Neural progenitor cell (in vitro differentiated cells): ENCODE data around the gene KAZN. TPM values are rescaled to one million over a fixed set of nuclear protein-coding genes. Genes with fewer than 3 reads are reported as not detected.

Experiments used
- DNase-seq: peaks from one replicate; pipeline ENCODE4 v3.0.0-alpha.2; 2016; ENCODE audit warnings: low spot score
- H2AFZ ChIP-seq: fragments of 200-600 bp; sonication (generic); replicated peaks from 2 replicates; pipeline ENCODE4 v1.6.1; 2016; ENCODE audit warnings: antibody characterized with exemption
- H3F3A ChIP-seq: fragments of 200-600 bp; sonication (generic); 2 replicates; pipeline ENCODE4 v1.6.1; 2016; ENCODE audit warnings: antibody characterized with exemption, low read depth
- H3K27ac ChIP-seq: fragments of 200-600 bp; sonication (generic); 2 replicates; pipeline ENCODE4 v1.5.1; 2016; ENCODE audit warnings: mild to moderate bottlenecking
- H3K27me3 ChIP-seq: fragments of 200-600 bp; sonication (generic); 2 replicates; pipeline ENCODE4 v1.6.1; 2016; ENCODE audit warnings: mild to moderate bottlenecking, moderate library complexity
- H3K36me3 ChIP-seq: fragments of 200-600 bp; sonication (generic); 2 replicates; pipeline ENCODE4 v1.5.1; 2016
- H3K4me1 ChIP-seq: fragments of 200-600 bp; sonication (generic); 2 replicates; pipeline ENCODE4 v1.6.1; 2016; ENCODE audit warnings: mixed run types
- H3K4me2 ChIP-seq: fragments of 200-600 bp; sonication (generic); 2 replicates; pipeline ENCODE4 v1.6.1; 2016
- H3K4me3 ChIP-seq: fragments of 200-600 bp; sonication (generic); 2 replicates; pipeline ENCODE4 v1.5.1; 2016
- H3K79me2 ChIP-seq: fragments of 200-600 bp; sonication (generic); 2 replicates; pipeline ENCODE4 v1.6.1; 2016; ENCODE audit warnings: low read depth
- H3K9ac ChIP-seq: fragments of 200-600 bp; sonication (generic); 2 replicates; pipeline ENCODE4 v1.6.1; 2016
- H3K9me3 ChIP-seq: fragments of 200-600 bp; sonication (generic); 2 replicates; pipeline ENCODE4 v1.5.1; 2016; ENCODE audit warnings: low read depth
- H4K20me1 ChIP-seq: fragments of 200-600 bp; sonication (generic); 2 replicates; pipeline ENCODE4 v1.6.1; 2016; ENCODE audit warnings: low read depth
- H3K27ac Mint-ChIP-seq: 3 replicates; pipeline ENCODE4 v1.8.0; 2021; ENCODE audit warnings: mixed read lengths
- H3K27me3 Mint-ChIP-seq: 2 replicates; pipeline ENCODE4 v1.8.0; 2022; ENCODE audit warnings: low read depth, mild to moderate bottlenecking, inconsistent platforms, moderate library complexity, mixed read lengths; ENCODE audit not compliant: insufficient read depth
- H3K36me3 Mint-ChIP-seq: 3 replicates; pipeline ENCODE4 v1.8.0; 2021; ENCODE audit warnings: mixed read lengths
- H3K4me1 Mint-ChIP-seq: 3 replicates; pipeline ENCODE4 v1.8.0; 2021; ENCODE audit warnings: mixed read lengths
- H3K4me3 Mint-ChIP-seq: 3 replicates; pipeline ENCODE4 v1.8.0; 2021; ENCODE audit warnings: mild to moderate bottlenecking, moderate library complexity, mixed read lengths
- H3K9me3 Mint-ChIP-seq: 3 replicates; pipeline ENCODE4 v1.8.0; 2020; ENCODE audit warnings: mixed read lengths
- EZH2 ChIP-seq: fragments of 200-600 bp; sonication (generic); IDR thresholded peaks from 2 replicates; pipeline ENCODE4 v1.6.1; 2017; ENCODE audit warnings: antibody characterized with exemption, mild to moderate bottlenecking, moderate library complexity
- EZH2phosphoT487 ChIP-seq: fragments of 200-600 bp; sonication (generic); IDR thresholded peaks from 2 replicates; pipeline ENCODE4 v1.6.1; 2017; ENCODE audit warnings: antibody characterized with exemption
- total RNA-seq: library from RNA; depleted of rRNA; stranded (reverse); fragments of >200 nt; gene quantifications from 2 replicates; pipeline ENCODE4 v1.2.3, GENCODE V29; 2015; ENCODE audit warnings: low replicate concordance
- TF ChIP-seq, protein P1 (sequence below): fragments of 200-600 bp; sonication (generic); IDR thresholded peaks from 2 replicates; pipeline ENCODE4 v1.5.1; 2017; ENCODE audit warnings: antibody characterized with exemption, mild to moderate bottlenecking

KAZN gene
- total RNA-seq, 1 donor from 2014 or later = 6.1 TPM

DNA sequence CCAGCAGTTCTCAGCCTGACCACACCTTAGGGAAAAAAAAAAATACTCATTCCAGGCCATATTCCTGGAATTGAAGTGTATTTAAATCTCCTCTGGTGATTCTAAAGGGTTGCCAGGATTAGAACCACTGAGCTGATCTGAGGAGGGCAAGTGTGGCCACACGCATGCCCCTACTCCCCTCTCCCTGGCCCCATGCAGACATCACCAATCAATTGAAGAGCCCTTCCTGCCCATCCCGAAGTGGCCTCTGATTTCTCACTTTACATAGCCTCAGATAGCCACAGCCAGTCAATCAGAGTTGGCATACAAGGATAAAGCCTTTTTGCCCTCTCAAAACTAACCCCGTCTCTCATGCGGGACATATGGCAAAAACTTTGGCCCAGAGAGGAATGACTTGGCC is 470.5 kb downstream of the KAZN start:
- no peak overlapping the region for H3K4me3 ChIP-seq
- H3K4me3 Mint-ChIP-seq = no peak overlapping the region
- no peak for DNase-seq
- H3K27ac Mint-ChIP-seq = no peak overlapping the region
- no peaks in the 10 kb centered on the region for H3K79me2 ChIP-seq
- H3K4me1 Mint-ChIP-seq = peaks cover 2% of the 10 kb centered on the region
- no peaks in the 10 kb centered on the region for H3K27me3 ChIP-seq
- H3K36me3 Mint-ChIP-seq = peaks cover 10% of the 10 kb centered on the region
- H3K4me1 ChIP-seq = no peaks in the 10 kb centered on the region
- H3K27ac ChIP-seq = no peak overlapping the region
- H3K27me3 Mint-ChIP-seq = no peaks in the 10 kb centered on the region
- TF ChIP-seq EZH2 = no peak
- TF ChIP-seq, protein P1, sequence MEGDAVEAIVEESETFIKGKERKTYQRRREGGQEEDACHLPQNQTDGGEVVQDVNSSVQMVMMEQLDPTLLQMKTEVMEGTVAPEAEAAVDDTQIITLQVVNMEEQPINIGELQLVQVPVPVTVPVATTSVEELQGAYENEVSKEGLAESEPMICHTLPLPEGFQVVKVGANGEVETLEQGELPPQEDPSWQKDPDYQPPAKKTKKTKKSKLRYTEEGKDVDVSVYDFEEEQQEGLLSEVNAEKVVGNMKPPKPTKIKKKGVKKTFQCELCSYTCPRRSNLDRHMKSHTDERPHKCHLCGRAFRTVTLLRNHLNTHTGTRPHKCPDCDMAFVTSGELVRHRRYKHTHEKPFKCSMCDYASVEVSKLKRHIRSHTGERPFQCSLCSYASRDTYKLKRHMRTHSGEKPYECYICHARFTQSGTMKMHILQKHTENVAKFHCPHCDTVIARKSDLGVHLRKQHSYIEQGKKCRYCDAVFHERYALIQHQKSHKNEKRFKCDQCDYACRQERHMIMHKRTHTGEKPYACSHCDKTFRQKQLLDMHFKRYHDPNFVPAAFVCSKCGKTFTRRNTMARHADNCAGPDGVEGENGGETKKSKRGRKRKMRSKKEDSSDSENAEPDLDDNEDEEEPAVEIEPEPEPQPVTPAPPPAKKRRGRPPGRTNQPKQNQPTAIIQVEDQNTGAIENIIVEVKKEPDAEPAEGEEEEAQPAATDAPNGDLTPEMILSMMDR = no peak
- TF ChIP-seq EZH2phosphoT487 = no peak
- no peaks in the 10 kb centered on the region for H3F3A ChIP-seq
- no peak overlapping the region for H2AFZ ChIP-seq
- H3K36me3 ChIP-seq = no peaks in the 10 kb centered on the region
- no peaks in the 10 kb centered on the region for H4K20me1 ChIP-seq
- no peak overlapping the region for H3K9ac ChIP-seq
- H3K4me2 ChIP-seq = no peak overlapping the region
- no peaks in the 10 kb centered on the region for H3K9me3 ChIP-seq
- no peaks in the 10 kb centered on the region for H3K9me3 Mint-ChIP-seq

DNA sequence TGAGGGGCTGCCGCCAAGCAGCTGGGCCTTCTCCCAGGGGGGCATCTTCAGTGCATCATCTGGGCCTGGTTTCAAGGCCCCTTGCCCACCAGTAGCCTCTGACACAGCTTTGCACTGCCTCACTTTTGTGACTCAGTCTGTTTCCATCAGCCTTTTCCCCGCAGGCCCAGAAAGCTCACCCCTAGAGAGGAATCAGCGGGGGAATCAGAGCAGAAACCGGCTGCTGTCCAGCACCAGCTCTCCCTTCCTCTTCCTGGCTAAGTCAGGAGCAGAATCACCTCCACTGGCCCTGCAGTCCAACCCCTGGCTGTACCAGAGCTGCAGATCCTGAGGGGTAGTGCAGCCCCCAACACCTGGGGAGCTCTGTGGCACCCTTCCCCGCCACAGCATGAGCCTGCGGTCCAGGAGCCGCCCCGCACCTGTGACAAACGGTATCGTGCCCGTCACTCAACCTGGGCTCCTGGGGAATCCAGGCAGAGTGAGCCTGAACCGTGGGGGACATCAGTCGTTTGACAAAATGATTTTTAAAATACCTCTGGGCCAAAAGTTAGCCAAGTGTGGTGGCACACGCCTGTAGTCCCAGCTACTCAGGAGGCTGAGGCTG is 471.8 kb downstream of the KAZN start:
- TF ChIP-seq EZH2 (no peak), EZH2phosphoT487 (no peak)
- TF ChIP-seq, protein P1 = no peak
- H3K27me3 Mint-ChIP-seq = no peaks in the 10 kb centered on the region
- Histone ChIP-seq H3K9ac (no peak overlapping the region), H3K36me3 (no peaks in the 10 kb centered on the region), H4K20me1 (no peaks in the 10 kb centered on the region), H3F3A (no peaks in the 10 kb centered on the region), H3K27ac (no peak overlapping the region), H3K27me3 (no peaks in the 10 kb centered on the region), H3K9me3 (no peaks in the 10 kb centered on the region), H3K4me3 (no peak overlapping the region), H2AFZ (no peak overlapping the region), H3K79me2 (no peaks in the 10 kb centered on the region), H3K4me2 (no peak overlapping the region), H3K4me1 (no peaks in the 10 kb centered on the region)
- H3K27ac Mint-ChIP-seq = no peak overlapping the region
- peaks cover 8% of the 10 kb centered on the region for H3K36me3 Mint-ChIP-seq
- DNase-seq = no peak
- no peaks in the 10 kb centered on the region for H3K9me3 Mint-ChIP-seq
- no peak overlapping the region for H3K4me3 Mint-ChIP-seq
- peaks cover 5% of the 10 kb centered on the region for H3K4me1 Mint-ChIP-seq

DNA sequence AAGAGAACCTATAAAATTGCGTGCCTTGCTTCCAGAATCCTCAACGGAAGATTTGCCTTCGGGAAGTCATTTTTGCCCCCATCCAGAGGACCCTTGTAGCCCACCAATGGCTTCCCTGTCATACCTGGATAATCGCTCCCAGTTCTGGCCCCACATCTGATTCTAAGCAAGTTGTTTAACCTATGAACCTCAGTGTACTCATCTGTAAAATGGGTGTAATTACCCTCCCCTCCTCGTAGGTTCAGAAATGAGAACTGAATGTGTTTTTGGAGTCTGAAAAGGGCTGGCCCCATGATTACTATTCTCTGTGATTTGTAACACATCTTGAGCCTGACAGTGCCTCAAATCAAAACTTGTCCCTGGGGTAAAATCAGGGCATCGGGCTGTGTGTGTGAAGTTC is 473.5 kb downstream of the KAZN start:
- no peaks in the 10 kb centered on the region for H3K9me3 ChIP-seq
- H3K4me3 ChIP-seq = no peak overlapping the region
- H3K27ac ChIP-seq = no peak overlapping the region
- H4K20me1 ChIP-seq = no peaks in the 10 kb centered on the region
- H3K27me3 ChIP-seq = no peaks in the 10 kb centered on the region
- no peaks in the 10 kb centered on the region for H3K36me3 ChIP-seq
- no peaks in the 10 kb centered on the region for H3K4me1 ChIP-seq
- no peaks in the 10 kb centered on the region for H3F3A ChIP-seq
- H2AFZ ChIP-seq = no peak overlapping the region
- TF ChIP-seq, protein P1 = no peak
- TF ChIP-seq EZH2phosphoT487 (no peak), EZH2 (no peak)
- H3K9me3 Mint-ChIP-seq = no peaks in the 10 kb centered on the region
- no peak overlapping the region for H3K27ac Mint-ChIP-seq
- no peaks in the 10 kb centered on the region for H3K79me2 ChIP-seq
- H3K36me3 Mint-ChIP-seq = peaks cover 3% of the 10 kb centered on the region
- H3K27me3 Mint-ChIP-seq = no peaks in the 10 kb centered on the region
- DNase-seq = no peak
- H3K4me3 Mint-ChIP-seq = no peak overlapping the region
- H3K4me1 Mint-ChIP-seq = peaks cover 5% of the 10 kb centered on the region
- H3K4me2 ChIP-seq = no peak overlapping the region
- no peak overlapping the region for H3K9ac ChIP-seq
